Stomach (tissue), 9 donors: ENCODE results near the gene STRA6. TPM values are rescaled to one million over a fixed set of nuclear protein-coding genes. Genes with fewer than 3 reads are reported as not detected.
"Not testable (repeated sequence)": the region's sequence is repeated elsewhere in the genome, so short reads cannot be mapped to it uniquely, and the experiment has no call there.

ENCODE experiments used
- DNase-seq, 2 donors: peaks; one replicate each; pipeline versions ENCODE4 v3.0.0 to v3.0.0-alpha.2; 2013 to 2019
- H3K27ac ChIP-seq, 5 donors: fragments of 200-600 bp in 4 of 5; sonication (generic) in 4 of 5; one replicate each; pipeline ENCODE4 v1.5.1; 2013 to 2019; ENCODE audit warnings: mild to moderate bottlenecking in 1 of 5, moderate library complexity in 1 of 5
- H3K27me3 ChIP-seq, 3 donors: fragments of 200-600 bp; sonication (generic); one replicate each; pipeline ENCODE4 v1.5.1; 2017 to 2019; ENCODE audit warnings: mixed run types in 1 of 3
- H3K36me3 ChIP-seq, 4 donors: fragments of 200-600 bp; sonication (generic); 1 replicate in 3 of 4; 2 replicates in 1 of 4; pipeline ENCODE4 v1.5.1; 2016 to 2019
- H3K4me1 ChIP-seq, 4 donors: fragments of 200-600 bp; sonication (generic); one replicate each; pipeline ENCODE4 v1.5.1; 2016 to 2019
- H3K4me3 ChIP-seq, 4 donors: fragments of 200-600 bp; sonication (generic) in 3 of 4; one replicate each; pipeline ENCODE4 v1.5.1; 2016 to 2019; ENCODE audit warnings: mild to moderate bottlenecking in 1 of 4
- H3K9me3 ChIP-seq, 4 donors: fragments of 200-600 bp; sonication (generic); one replicate each; pipeline ENCODE4 v1.5.1; 2016 to 2019
- CTCF ChIP-seq, 7 experiments: fragments of 450-650 bp in 4 of 7; fragments of 200-600 bp in 3 of 7; sonication (generic) in 3 of 7; IDR thresholded peaks; one replicate each; pipeline ENCODE4 v1.5.1; 2016 to 2019; ENCODE audit warnings: antibody characterized with exemption in 7 of 7, control low read depth in 2 of 7, mild to moderate bottlenecking in 1 of 7
- EP300 ChIP-seq: sonication (generic); formaldehyde crosslinking; IDR thresholded peaks from one replicate; pipeline ENCODE4 v1.6.1; 2017; ENCODE audit warnings: antibody characterized with exemption
- POLR2A ChIP-seq, 4 donors: fragments of 450-650 bp; IDR thresholded peaks; one replicate each; pipeline ENCODE4 v1.6.1; 2016; ENCODE audit warnings: antibody characterized with exemption in 4 of 4, control low read depth in 2 of 4, mild to moderate bottlenecking in 1 of 4, moderate library complexity in 1 of 4
- POLR2AphosphoS5 ChIP-seq, 3 donors: sonication (generic); formaldehyde crosslinking; IDR thresholded peaks; one replicate each; pipeline ENCODE4 v1.6.1; 2016; ENCODE audit warnings: antibody characterized with exemption in 3 of 3
- WGBS, 5 donors: extraction: QIAGEN DNeasy Blood & Tissue Kit in 3 of 5; methylation state at CpG; one replicate each; pipeline versions ENCODE4 v1.1.5 to v1.1.7; 2013 to 2018; 5-methylcytosine and 5-hydroxymethylcytosine counted together
- intact Hi-C: fragments of 100-400 bp; cut with DNase I; formaldehyde crosslinking; loops from one replicate; pipeline ENCODE4 v1.15.1; 2023; ENCODE audit warnings: low total_unique reads
- polyA plus RNA-seq, 3 donors: library from polyadenylated mRNA; stranded (reverse); fragments of 200-250 nt; gene quantifications; one replicate each; pipeline ENCODE4 v1.2.3, GENCODE V29; 2013
- total RNA-seq, 5 donors: library from RNA; depleted of rRNA; stranded (reverse); fragments of >200 nt; gene quantifications; one replicate each; pipeline versions ENCODE4 v1.1.0 to v1.2.3, GENCODE V29; 2014 to 2016
- donor health status: healthy with polysubstance abuse.
- donor health status: Bipolar disorder and iron deficiency.
- donor health status: healthy.

STRA6 gene
- total and polyA plus RNA-seq, 8 donors: 0.95 to 1.5 TPM; not detected in 6

- peaks cover 0 to 3% (median 0%) of the 10 kb centered on the region in 3 donors for H3K27me3 ChIP-seq
- peaks cover 0 to 9% (median 0%) of the 10 kb centered on the region in 4 donors for H3K36me3 ChIP-seq
- peak overlapping the region in 2 of 5 donors; percentile 18 to 23 for H3K27ac ChIP-seq
- intact Hi-C loops: no loop called here
- peaks cover 7 to 51% (median 31%) of the 10 kb centered on the region in 4 donors for H3K4me1 ChIP-seq
- 69 to 85% (median 80%) methylated on average over 3 to 7 of the region's 7 CpGs for whole genome bisulfite sequencing, 5 donors
- no peak overlapping the region for H3K4me3 ChIP-seq
- TF ChIP-seq POLR2A (IDR thresholded peaks at IDR 0.05): no peak
- H3K9me3 ChIP-seq: no peaks in the 10 kb centered on the region
- DNase-seq: peak; percentile 7 to 20
These were observed 31.6 kb downstream of the STRA6 start for GRCh38 chr15:74170875-74171578.

- WGBS, 5 donors: 76 to 84% (median 78%) methylated on average over 14 to 15 of the region's 15 CpGs
- intact Hi-C loops: no loop called here
- TF ChIP-seq CTCF (IDR thresholded peaks at IDR 0.05) (no peak), POLR2AphosphoS5 (IDR thresholded peaks at IDR 0.05) (no peak), POLR2A (IDR thresholded peaks at IDR 0.05) (no peak), EP300 (no peak)
- Histone ChIP-seq H3K27me3 (peaks cover 0 to 3% (median 0%) of the 10 kb centered on the region in 3 donors), H3K36me3 (peaks cover 0 to 2% (median 0%) of the 10 kb centered on the region in 4 donors), H3K4me1 (peaks cover 7 to 43% (median 23%) of the 10 kb centered on the region in 4 donors), H3K9me3 (no peaks in the 10 kb centered on the region), H3K4me3 (no peak overlapping the region), H3K27ac (peak overlapping the region in 1 of 5 donors; percentile 18)
- peak; percentile 17 to 68 for DNase-seq
These were observed 32.3 kb downstream of the STRA6 start for GRCh38 chr15:74170071-74170844.

GRCh38 chr15:74168711-74169126, 33.9 kb downstream of the STRA6 start:
- no peak overlapping the region for H3K27ac ChIP-seq
- peaks cover 3 to 27% (median 14%) of the 10 kb centered on the region in 4 donors for H3K4me1 ChIP-seq
- peaks cover 0 to 8% (median 0%) of the 10 kb centered on the region in 3 donors for H3K27me3 ChIP-seq
- 33 to 51% (median 43%) methylated on average over 3 of the region's 3 CpGs for WGBS, 5 donors
- no peaks in the 10 kb centered on the region for H3K36me3 ChIP-seq
- no peak for TF ChIP-seq POLR2AphosphoS5 (IDR thresholded peaks at IDR 0.05)
- TF ChIP-seq EP300: no peak
- H3K4me3 ChIP-seq: no peak overlapping the region
- intact Hi-C loops: no loop called here
- H3K9me3 ChIP-seq: no peaks in the 10 kb centered on the region
- DNase-seq: peak in 1 of 2 donors; percentile 76

GRCh38 chr15:74167891-74168331, 34.7 kb downstream of the STRA6 start:
- no peaks in the 10 kb centered on the region for H3K9me3 ChIP-seq
- WGBS, 5 donors: 73 to 82% (median 77%) methylated on average over 4 of the region's 4 CpGs
- no peak for TF ChIP-seq POLR2A (IDR thresholded peaks at IDR 0.05)
- no peak overlapping the region for H3K4me3 ChIP-seq
- peak; percentile 6 to 17 for DNase-seq
- no peaks in the 10 kb centered on the region for H3K36me3 ChIP-seq
- no peak overlapping the region for H3K27ac ChIP-seq
- peaks cover 0 to 19% (median 8%) of the 10 kb centered on the region in 4 donors for H3K4me1 ChIP-seq
- peaks cover 0 to 16% (median 0%) of the 10 kb centered on the region in 3 donors for H3K27me3 ChIP-seq
- intact Hi-C loops: no loop called here

GRCh38 chr15:74165461-74165860, 37.1 kb downstream of the STRA6 start:
- TF ChIP-seq POLR2AphosphoS5 (IDR thresholded peaks at IDR 0.05): no peak
- no peak for TF ChIP-seq CTCF (IDR thresholded peaks at IDR 0.05)
- TF ChIP-seq POLR2A (IDR thresholded peaks at IDR 0.05): no peak
- no peak for TF ChIP-seq EP300
- peaks cover 0 to 10% (median 3%) of the 10 kb centered on the region in 4 donors for H3K4me1 ChIP-seq
- no peak overlapping the region for H3K27ac ChIP-seq
- H3K4me3 ChIP-seq: no peak overlapping the region
- no peaks in the 10 kb centered on the region for H3K9me3 ChIP-seq
- peaks cover 0 to 28% (median 0%) of the 10 kb centered on the region in 3 donors for H3K27me3 ChIP-seq
- 93 to 98% (median 97%) methylated on average over 1 of the region's 1 CpG for WGBS, 5 donors
- no peak for DNase-seq
- intact Hi-C loops: no loop called here
- no peaks in the 10 kb centered on the region for H3K36me3 ChIP-seq

GRCh38 chr15:74162195-74162536, 40.4 kb downstream of the STRA6 start:
- H3K27me3 ChIP-seq: peaks cover 0 to 28% (median 0%) of the 10 kb centered on the region in 3 donors
- intact Hi-C loops, H3K36me3 ChIP-seq, H3K4me1 ChIP-seq, DNase-seq, H3K4me3 ChIP-seq, H3K27ac ChIP-seq, H3K9me3 ChIP-seq: not testable (repeated sequence)
- WGBS, 5 donors: 87 to 97% (median 89%) methylated on average over 3 of the region's 3 CpGs

GRCh38 chr15:74160390-74160789, 42.2 kb downstream of the STRA6 start:
- H3K9me3 ChIP-seq, DNase-seq, H3K36me3 ChIP-seq, intact Hi-C loops, H3K27ac ChIP-seq, H3K4me3 ChIP-seq: not testable (repeated sequence)
- Histone ChIP-seq H3K4me1 (peaks cover 0 to 22% (median 7%) of the 10 kb centered on the region in 4 donors), H3K27me3 (peaks cover 0 to 28% (median 0%) of the 10 kb centered on the region in 3 donors)
- WGBS, 5 donors: 90 to 96% (median 94%) methylated on average over 3 of the region's 3 CpGs
